Upper lobe of left lung (tissue), 4 donors: ENCODE data around the gene SPATA22.
"Not testable (repeated sequence)": the region's sequence is repeated elsewhere in the genome, so short reads cannot be mapped to it uniquely, and the experiment has no call there.

Experiments
- EP300 ChIP-seq, 4 donors: sonication (generic); formaldehyde crosslinking; IDR thresholded peaks; one replicate each; pipeline ENCODE4 v1.5.1; 2017; ENCODE audit warnings: antibody characterized with exemption in 4 of 4, control low read depth in 2 of 4
- POLR2A ChIP-seq, 4 donors: fragments of 450-650 bp; IDR thresholded peaks; one replicate each; pipeline ENCODE4 v1.5.1; 2016 to 2017; ENCODE audit warnings: antibody characterized with exemption in 4 of 4, mild to moderate bottlenecking in 2 of 4
- POLR2AphosphoS5 ChIP-seq, 2 donors: sonication (generic); formaldehyde crosslinking; IDR thresholded peaks; one replicate each; pipeline ENCODE4 v1.5.1; 2017; ENCODE audit warnings: antibody characterized with exemption in 2 of 2
- TF ChIP-seq, protein P1 (sequence below), 6 experiments: fragments of 450-650 bp in 4 of 6; fragments of 200-600 bp in 2 of 6; sonication (generic) in 2 of 6; IDR thresholded peaks; one replicate each; pipeline ENCODE4 v1.5.1; 2016 to 2019; ENCODE audit warnings: antibody characterized with exemption in 6 of 6

DNA sequence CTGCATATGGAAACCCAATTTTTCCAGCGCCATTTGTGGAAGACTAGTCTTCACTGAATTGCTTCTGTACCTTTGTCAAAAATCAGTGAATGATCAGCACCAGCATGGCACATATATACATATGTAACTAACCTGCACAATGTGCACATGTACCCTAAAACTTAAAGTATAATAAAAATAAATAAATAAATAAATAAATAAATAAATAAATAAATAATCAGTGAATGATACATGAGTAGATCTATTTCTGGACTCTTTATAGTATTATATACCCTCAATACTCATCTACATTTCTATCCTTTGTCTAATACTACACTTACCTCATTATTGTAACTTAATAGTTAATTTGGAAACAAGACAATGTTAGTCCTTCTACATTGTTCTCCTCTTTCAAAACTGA is 67.8 kb downstream of the SPATA22 start:
- TF ChIP-seq, protein P1, sequence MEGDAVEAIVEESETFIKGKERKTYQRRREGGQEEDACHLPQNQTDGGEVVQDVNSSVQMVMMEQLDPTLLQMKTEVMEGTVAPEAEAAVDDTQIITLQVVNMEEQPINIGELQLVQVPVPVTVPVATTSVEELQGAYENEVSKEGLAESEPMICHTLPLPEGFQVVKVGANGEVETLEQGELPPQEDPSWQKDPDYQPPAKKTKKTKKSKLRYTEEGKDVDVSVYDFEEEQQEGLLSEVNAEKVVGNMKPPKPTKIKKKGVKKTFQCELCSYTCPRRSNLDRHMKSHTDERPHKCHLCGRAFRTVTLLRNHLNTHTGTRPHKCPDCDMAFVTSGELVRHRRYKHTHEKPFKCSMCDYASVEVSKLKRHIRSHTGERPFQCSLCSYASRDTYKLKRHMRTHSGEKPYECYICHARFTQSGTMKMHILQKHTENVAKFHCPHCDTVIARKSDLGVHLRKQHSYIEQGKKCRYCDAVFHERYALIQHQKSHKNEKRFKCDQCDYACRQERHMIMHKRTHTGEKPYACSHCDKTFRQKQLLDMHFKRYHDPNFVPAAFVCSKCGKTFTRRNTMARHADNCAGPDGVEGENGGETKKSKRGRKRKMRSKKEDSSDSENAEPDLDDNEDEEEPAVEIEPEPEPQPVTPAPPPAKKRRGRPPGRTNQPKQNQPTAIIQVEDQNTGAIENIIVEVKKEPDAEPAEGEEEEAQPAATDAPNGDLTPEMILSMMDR (IDR thresholded peaks at IDR 0.05), result not testable (repeated sequence)
- TF ChIP-seq POLR2A, EP300, POLR2AphosphoS5 (IDR thresholded peaks at IDR 0.05): not testable (repeated sequence)
